A549 (cell line): ENCODE measurements around the gene CIAO2B.

Experiments used
- EHF ChIP-seq: fragments of 250-450 bp; sonication (Bioruptor Pico); IDR thresholded peaks from 2 replicates; pipeline ENCODE4 v1.5.0; 2020; ENCODE audit warnings: mild to moderate bottlenecking
- EHMT2 ChIP-seq: fragments of 200-600 bp; sonication (generic); IDR thresholded peaks from 2 replicates; pipeline ENCODE4 v1.6.1; 2016; ENCODE audit warnings: antibody characterized with exemption, low read depth, mild to moderate bottlenecking, moderate library complexity
- FOSB ChIP-seq: fragments of 250-450 bp; sonication (Bioruptor Pico); IDR thresholded peaks from 2 replicates; pipeline ENCODE4 v1.5.0; 2020; ENCODE audit warnings: mild to moderate bottlenecking, moderate library complexity
- HDAC2 ChIP-seq: fragments of 200-600 bp; sonication (generic); IDR thresholded peaks from 2 replicates; pipeline ENCODE4 v1.6.1; 2016
- KDM1A ChIP-seq: fragments of 200-600 bp; sonication (generic); IDR thresholded peaks from 2 replicates; pipeline ENCODE4 v1.6.1; 2016; ENCODE audit warnings: low read depth, mild to moderate bottlenecking
- MYC ChIP-seq: IDR thresholded peaks from 2 replicates; pipeline ENCODE4 v1.6.1; 2012; ENCODE audit warnings: mild to moderate bottlenecking, inconsistent platforms, low read length, improper control_type of control experiment, borderline replicate concordance
- POLR2A ChIP-seq: IDR thresholded peaks from 2 replicates; pipeline ENCODE4 v1.6.1; 2012; ENCODE audit warnings: mild to moderate bottlenecking, low read length
- RAD21 ChIP-seq, 2 experiments: fragments of >200 bp in 1 of 2; sonication (Bioruptor Twin) in 1 of 2; formaldehyde crosslinking in 1 of 2; IDR thresholded peaks in 1 of 2; conservative IDR thresholded peaks in 1 of 2; 2 replicates in 1 of 2; 3 replicates in 1 of 2; pipeline ENCODE4 v1.6.1; 2012 to 2018; ENCODE audit warnings: inconsistent platforms in 1 of 2
- RFX5 ChIP-seq: fragments of 450-650 bp; IDR thresholded peaks from 2 replicates; pipeline ENCODE4 v1.7.1; 2014; ENCODE audit warnings: antibody characterized with exemption, mild to moderate bottlenecking, moderate library complexity
- TF ChIP-seq, protein P1 (sequence below): fragments of >200 bp; sonication (Bioruptor Twin); formaldehyde crosslinking; IDR thresholded peaks from 3 replicates; pipeline ENCODE4 v1.5.1; 2016
- TF ChIP-seq, protein P2 (sequence below): IDR thresholded peaks from 2 replicates; pipeline ENCODE4 v1.6.1; 2012
- TF ChIP-seq, protein P3 (sequence below): fragments of 200-600 bp; sonication (generic); IDR thresholded peaks from 2 replicates; pipeline ENCODE4 v1.6.1; 2016; ENCODE audit warnings: antibody characterized with exemption, mild to moderate bottlenecking, moderate library complexity
- TF ChIP-seq, protein P4 (sequence below): fragments of 450-650 bp; IDR thresholded peaks from 2 replicates; pipeline ENCODE4 v1.6.1; 2014; ENCODE audit warnings: antibody characterized with exemption

DNA sequence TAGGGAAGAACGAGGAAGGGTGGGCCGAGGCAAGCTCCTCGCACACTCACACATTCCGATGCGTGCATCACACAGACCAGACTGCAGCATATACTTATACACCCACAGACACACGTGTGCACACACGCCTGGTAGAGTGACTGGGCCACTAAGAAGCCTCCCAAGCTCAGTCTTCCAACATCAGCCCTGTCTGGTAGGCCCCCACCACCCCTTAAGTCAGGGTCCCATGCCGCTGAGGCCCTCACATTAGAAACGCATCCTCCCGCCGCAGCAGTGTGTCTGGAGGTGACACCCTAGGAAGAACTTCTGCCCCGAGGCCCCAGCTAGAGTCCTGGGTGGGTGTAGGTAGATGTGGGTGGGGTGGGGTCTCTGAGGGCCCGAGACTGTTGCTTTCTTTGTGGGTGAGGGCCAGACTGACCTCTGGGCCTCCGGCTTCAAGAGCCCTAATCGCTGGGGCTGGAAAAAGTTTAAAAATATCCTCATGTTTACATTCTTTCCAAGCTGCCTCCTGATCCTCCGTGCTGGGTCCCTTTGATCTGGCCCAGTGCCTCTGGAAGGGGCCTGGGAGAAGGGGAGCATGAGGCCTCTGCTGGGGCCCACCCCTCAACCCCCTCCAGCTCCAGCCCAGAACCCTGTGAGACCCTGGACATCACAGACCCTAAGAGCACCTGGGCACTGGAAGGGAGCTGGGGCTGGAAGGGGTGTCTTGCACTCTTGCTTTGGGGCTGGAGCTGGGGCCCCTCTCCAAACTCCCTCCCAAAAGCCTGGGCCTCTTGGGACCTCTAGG, 29.2 kb downstream of the CIAO2B start:
- TF ChIP-seq RAD21 (conservative IDR thresholded peaks at IDR 0.05 in 1 of 2, IDR thresholded peaks at IDR 0.05 in 1 of 2): no peak
- TF ChIP-seq RFX5: no peak
- TF ChIP-seq, protein P1, sequence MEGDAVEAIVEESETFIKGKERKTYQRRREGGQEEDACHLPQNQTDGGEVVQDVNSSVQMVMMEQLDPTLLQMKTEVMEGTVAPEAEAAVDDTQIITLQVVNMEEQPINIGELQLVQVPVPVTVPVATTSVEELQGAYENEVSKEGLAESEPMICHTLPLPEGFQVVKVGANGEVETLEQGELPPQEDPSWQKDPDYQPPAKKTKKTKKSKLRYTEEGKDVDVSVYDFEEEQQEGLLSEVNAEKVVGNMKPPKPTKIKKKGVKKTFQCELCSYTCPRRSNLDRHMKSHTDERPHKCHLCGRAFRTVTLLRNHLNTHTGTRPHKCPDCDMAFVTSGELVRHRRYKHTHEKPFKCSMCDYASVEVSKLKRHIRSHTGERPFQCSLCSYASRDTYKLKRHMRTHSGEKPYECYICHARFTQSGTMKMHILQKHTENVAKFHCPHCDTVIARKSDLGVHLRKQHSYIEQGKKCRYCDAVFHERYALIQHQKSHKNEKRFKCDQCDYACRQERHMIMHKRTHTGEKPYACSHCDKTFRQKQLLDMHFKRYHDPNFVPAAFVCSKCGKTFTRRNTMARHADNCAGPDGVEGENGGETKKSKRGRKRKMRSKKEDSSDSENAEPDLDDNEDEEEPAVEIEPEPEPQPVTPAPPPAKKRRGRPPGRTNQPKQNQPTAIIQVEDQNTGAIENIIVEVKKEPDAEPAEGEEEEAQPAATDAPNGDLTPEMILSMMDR: no peak
- no peak for TF ChIP-seq POLR2A
- TF ChIP-seq, protein P2, sequence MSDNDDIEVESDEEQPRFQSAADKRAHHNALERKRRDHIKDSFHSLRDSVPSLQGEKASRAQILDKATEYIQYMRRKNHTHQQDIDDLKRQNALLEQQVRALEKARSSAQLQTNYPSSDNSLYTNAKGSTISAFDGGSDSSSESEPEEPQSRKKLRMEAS: no peak
- TF ChIP-seq EHF (CRISPR knock-in tag): no peak
- TF ChIP-seq MYC: no peak
- TF ChIP-seq, protein P3, sequence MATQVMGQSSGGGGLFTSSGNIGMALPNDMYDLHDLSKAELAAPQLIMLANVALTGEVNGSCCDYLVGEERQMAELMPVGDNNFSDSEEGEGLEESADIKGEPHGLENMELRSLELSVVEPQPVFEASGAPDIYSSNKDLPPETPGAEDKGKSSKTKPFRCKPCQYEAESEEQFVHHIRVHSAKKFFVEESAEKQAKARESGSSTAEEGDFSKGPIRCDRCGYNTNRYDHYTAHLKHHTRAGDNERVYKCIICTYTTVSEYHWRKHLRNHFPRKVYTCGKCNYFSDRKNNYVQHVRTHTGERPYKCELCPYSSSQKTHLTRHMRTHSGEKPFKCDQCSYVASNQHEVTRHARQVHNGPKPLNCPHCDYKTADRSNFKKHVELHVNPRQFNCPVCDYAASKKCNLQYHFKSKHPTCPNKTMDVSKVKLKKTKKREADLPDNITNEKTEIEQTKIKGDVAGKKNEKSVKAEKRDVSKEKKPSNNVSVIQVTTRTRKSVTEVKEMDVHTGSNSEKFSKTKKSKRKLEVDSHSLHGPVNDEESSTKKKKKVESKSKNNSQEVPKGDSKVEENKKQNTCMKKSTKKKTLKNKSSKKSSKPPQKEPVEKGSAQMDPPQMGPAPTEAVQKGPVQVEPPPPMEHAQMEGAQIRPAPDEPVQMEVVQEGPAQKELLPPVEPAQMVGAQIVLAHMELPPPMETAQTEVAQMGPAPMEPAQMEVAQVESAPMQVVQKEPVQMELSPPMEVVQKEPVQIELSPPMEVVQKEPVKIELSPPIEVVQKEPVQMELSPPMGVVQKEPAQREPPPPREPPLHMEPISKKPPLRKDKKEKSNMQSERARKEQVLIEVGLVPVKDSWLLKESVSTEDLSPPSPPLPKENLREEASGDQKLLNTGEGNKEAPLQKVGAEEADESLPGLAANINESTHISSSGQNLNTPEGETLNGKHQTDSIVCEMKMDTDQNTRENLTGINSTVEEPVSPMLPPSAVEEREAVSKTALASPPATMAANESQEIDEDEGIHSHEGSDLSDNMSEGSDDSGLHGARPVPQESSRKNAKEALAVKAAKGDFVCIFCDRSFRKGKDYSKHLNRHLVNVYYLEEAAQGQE: no peak
- no peak for TF ChIP-seq HDAC2
- no peak for TF ChIP-seq FOSB (CRISPR knock-in tag)
- TF ChIP-seq, protein P4, sequence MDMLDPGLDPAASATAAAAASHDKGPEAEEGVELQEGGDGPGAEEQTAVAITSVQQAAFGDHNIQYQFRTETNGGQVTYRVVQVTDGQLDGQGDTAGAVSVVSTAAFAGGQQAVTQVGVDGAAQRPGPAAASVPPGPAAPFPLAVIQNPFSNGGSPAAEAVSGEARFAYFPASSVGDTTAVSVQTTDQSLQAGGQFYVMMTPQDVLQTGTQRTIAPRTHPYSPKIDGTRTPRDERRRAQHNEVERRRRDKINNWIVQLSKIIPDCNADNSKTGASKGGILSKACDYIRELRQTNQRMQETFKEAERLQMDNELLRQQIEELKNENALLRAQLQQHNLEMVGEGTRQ: no peak
- no peak for TF ChIP-seq EHMT2
- no peak for TF ChIP-seq KDM1A
